GM10266 (cell line): Measurements from ENCODE around the gene GUCY1A2.

ENCODE experiments used
- DNase-seq: peaks from one replicate; pipeline ENCODE4 v3.0.0; 2012; ENCODE audit errors: extremely low spot score
- CTCF ChIP-seq: IDR thresholded peaks from 2 replicates; pipeline ENCODE4 v1.5.1; 2012; ENCODE audit warnings: mild to moderate bottlenecking, low read depth; ENCODE audit not compliant: control insufficient read depth, insufficient read depth; ENCODE audit errors: missing control alignments

Gene GUCY1A2

DNA sequence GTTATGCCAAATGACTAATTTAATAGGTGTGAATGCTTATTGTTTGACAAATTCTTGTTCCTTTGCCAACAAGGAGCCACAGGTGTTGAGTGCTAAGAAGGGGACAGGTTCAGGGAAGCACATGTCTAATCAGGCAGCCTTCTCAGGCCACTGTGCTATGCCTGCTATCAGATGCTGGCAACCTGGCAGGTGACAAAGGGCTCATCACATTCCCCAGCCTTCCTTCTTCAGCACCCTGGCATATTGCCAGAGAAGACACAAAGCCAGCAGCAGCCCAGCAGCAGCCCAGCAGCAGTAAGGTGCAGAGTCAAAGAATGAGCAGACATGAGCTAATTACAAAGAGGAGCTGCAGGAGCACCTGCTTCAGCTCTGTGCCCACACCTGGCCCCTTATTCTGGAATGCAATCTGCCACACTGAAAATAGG is 68.2 kb downstream of the GUCY1A2 start:
- TF ChIP-seq CTCF: no peak
- DNase-seq: no peak

- TF ChIP-seq CTCF: no peak
Measured at GRCh38 chr11:106943089-106943488, 75.2 kb downstream of the GUCY1A2 start.

DNA sequence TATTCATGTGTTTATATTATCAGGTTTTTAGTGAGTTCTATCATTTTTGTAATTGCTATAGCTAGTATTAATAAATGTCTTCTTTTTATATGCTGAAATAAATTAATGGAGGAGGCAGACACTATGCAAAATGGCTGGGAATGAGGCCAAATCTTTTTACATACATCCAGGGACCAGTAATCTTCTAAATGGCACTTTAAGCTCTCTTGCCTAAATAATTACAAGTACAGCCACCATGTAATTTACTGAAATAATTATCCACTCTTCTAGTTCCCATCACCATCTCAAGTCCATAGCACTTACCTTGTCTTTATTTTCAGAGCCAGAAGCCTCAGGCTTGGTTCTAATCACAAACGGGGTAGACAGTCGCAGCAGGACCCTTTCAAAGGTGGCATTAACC is 79.1 kb downstream of the GUCY1A2 start:
- TF ChIP-seq CTCF: no peak

More at GRCh38 chr11:106943089-106943488, 75.2 kb downstream of the GUCY1A2 start:
- no peak for DNase-seq

DNA sequence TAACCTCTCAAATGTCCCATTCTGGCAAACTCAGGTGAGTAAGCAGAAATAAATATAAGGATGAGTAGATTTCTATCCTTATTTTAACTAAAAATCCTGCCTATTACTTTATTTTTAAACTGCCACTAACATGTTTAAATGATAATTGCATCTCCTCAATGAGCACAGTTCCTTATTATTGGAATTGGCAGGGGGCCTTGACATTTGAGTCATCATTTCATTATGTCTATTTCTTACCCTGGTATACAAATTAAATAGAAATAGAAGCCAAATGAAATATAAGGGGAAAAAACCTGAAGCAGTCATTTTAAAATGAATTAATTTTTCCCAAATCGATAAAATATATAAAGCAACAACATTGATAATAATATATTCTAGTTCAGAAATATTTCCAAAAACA is 81.2 kb downstream of the GUCY1A2 start:
- DNase-seq: no peak
- TF ChIP-seq CTCF: no peak

More for the DNA sequence above, 79.1 kb downstream of the GUCY1A2 start:
- no peak for DNase-seq

DNA sequence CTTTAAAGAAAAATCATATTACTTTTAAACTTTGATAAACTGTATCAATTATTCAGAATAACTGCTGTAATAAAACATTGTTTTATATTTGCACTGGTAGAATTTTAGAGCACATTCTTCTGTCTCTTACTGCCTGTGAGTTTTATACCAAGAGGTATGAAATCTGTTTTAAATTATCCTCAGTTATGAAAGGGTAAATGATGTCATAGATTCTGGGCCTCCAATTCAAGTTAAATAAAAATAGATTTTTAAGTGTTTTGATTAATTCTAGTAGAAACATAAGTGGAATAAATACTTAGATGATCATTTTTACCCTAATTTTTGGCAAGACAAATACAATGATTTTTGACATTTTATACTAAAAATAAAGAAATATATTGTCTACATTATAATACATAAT is 93.0 kb downstream of the GUCY1A2 start:
- no peak for DNase-seq
- no peak for TF ChIP-seq CTCF

DNA sequence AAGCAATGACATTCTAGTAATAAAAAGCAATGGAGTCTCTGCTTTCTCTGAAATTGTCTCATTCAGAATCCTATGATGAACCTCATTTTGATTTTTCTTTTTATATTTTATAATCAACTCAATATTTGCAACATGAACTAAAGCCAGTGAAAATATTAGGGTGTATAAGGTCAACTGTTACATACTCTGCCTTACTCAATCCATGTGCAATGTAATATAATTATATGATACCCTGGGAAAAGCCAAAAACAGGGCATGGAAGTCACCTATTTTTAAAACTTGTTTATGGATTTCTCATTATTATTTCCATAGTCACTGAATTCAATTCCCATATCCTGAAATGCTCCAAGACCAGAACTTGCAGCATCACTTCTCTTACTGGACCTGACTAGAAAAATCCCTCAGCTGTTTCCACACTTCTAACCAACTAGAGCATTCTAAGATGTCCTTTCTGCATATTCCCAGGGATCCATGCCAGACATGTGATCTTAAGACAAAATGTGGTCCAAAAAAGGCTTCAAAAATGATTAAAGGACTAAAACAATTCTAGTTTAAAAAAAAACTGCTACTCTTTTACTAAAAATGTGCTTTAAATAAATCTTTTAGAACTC is 97.3 kb downstream of the GUCY1A2 start:
- DNase-seq: no peak
- no peak for TF ChIP-seq CTCF

- peak; percentile 10 for DNase-seq
- peak; percentile 33 for TF ChIP-seq CTCF
Measured at GRCh38 chr11:106917973-106918372, 100.3 kb downstream of the GUCY1A2 start.
